ENCODE data around the gene B4GALT1.

The B4GALT1 gene

GRCh38 chr9:33153666-33154065, 13.5 kb downstream of the B4GALT1 start:
- peak overlapping the region; percentile 5 for H3K27ac ChIP-seq (ENCODE audit: low read depth, low read length)
- no peaks in the 10 kb centered on the region for H3K36me3 ChIP-seq (ENCODE audit: control insufficient read depth in 5 of 5, insufficient read depth in 5 of 5, low read length in 5 of 5)
- H3K9me3 ChIP-seq (ENCODE audit: control insufficient read depth in 5 of 5, low read length in 5 of 5): peaks cover 0 to 2% (median 0%) of the 10 kb centered on the region in 5 donors
- H3K4me1 ChIP-seq (ENCODE audit: control insufficient read depth in 5 of 5, insufficient read depth in 5 of 5, low read length in 5 of 5): peaks cover 23 to 73% (median 60%) of the 10 kb centered on the region in 5 donors
- H3K4me3 ChIP-seq (ENCODE audit: low read depth in 1 of 5, low read length in 5 of 5): no peak overlapping the region
- no peak overlapping the region for H3K9ac ChIP-seq (ENCODE audit: low read length in 5 of 5)
- no peaks in the 10 kb centered on the region for H3K27me3 ChIP-seq (ENCODE audit: control insufficient read depth in 5 of 5, insufficient read depth in 4 of 5, low read length in 5 of 5)

DNA sequence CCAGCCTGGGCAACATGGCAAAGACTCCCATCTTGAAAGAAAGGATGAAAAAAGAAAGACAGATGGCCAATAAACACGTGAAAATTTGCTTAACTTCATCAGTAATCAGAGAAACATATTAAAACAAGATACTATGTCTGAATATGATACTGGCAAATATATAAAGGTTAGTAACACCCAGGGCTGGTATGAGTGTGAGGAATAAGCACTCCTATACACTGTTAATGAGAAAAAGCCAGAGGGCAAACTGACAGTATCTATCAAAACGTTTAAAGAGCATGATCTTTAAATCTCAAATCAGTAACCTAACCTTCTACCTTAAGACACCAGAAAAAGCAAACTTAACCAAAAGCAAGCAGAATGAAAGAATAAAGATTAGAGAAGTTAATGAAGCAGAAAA, 14.1 kb downstream of the B4GALT1 start:
- no peaks in the 10 kb centered on the region for H3K27me3 ChIP-seq (ENCODE audit: control insufficient read depth in 5 of 5, insufficient read depth in 4 of 5, low read length in 5 of 5)
- peaks cover 19 to 73% (median 60%) of the 10 kb centered on the region in 5 donors for H3K4me1 ChIP-seq (ENCODE audit: control insufficient read depth in 5 of 5, insufficient read depth in 5 of 5, low read length in 5 of 5)
- H3K36me3 ChIP-seq (ENCODE audit: control insufficient read depth in 5 of 5, insufficient read depth in 5 of 5, low read length in 5 of 5): no peaks in the 10 kb centered on the region
- H3K9ac ChIP-seq (ENCODE audit: low read length in 5 of 5): no peak overlapping the region
- no peak overlapping the region for H3K4me3 ChIP-seq (ENCODE audit: low read depth in 1 of 5, low read length in 5 of 5)
- H3K9me3 ChIP-seq (ENCODE audit: control insufficient read depth in 5 of 5, low read length in 5 of 5): peaks cover 0 to 2% (median 0%) of the 10 kb centered on the region in 5 donors
- H3K27ac ChIP-seq (ENCODE audit: low read depth, low read length): peak overlapping the region; percentile 5

- H3K27ac ChIP-seq (ENCODE audit: low read depth, low read length): peak overlapping the region; percentile 51
- H3K27me3 ChIP-seq (ENCODE audit: control insufficient read depth in 5 of 5, insufficient read depth in 4 of 5, low read length in 5 of 5): no peaks in the 10 kb centered on the region
- H3K9me3 ChIP-seq (ENCODE audit: control insufficient read depth in 5 of 5, low read length in 5 of 5): peaks cover 0 to 2% (median 0%) of the 10 kb centered on the region in 5 donors
- peak overlapping the region in 2 of 5 donors; percentile 52 to 57 for H3K9ac ChIP-seq (ENCODE audit: low read length in 5 of 5)
- no peaks in the 10 kb centered on the region for H3K36me3 ChIP-seq (ENCODE audit: control insufficient read depth in 5 of 5, insufficient read depth in 5 of 5, low read length in 5 of 5)
- peaks cover 11 to 68% (median 50%) of the 10 kb centered on the region in 5 donors for H3K4me1 ChIP-seq (ENCODE audit: control insufficient read depth in 5 of 5, insufficient read depth in 5 of 5, low read length in 5 of 5)
- no peak overlapping the region for H3K4me3 ChIP-seq (ENCODE audit: low read depth in 1 of 5, low read length in 5 of 5)
These were observed 15.5 kb downstream of the B4GALT1 start for GRCh38 chr9:33151601-33152000.

DNA sequence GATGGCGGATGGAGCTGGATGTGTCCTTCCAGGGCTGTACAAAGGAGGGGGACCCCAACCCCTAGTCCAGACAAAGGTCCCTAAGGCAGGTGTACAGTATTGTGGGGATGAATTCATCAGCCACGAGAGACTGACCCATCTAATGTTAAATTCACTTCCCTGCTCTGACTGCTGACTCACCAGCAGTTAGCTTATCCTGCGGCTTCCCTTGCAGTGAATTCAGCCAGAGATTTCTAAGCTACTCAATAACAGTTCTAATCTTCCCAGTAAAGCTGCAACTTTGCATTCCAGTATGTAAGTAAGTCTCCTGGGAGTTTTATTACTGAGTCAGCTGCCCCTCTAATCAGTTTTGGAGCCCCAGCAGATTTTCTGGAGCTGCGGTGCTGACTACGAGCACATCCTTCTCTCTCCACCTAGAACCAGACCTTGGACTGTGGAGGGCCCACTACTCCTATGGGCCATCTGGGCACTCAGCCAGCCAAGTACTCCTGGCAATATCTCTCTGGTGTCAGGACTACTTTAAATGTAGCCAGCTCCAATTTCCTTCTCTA, 16.1 kb downstream of the B4GALT1 start:
- Histone ChIP-seq H3K4me1 (ENCODE audit: control insufficient read depth in 5 of 5, insufficient read depth in 5 of 5, low read length in 5 of 5) (peaks cover 11 to 70% (median 49%) of the 10 kb centered on the region in 5 donors), H3K27ac (ENCODE audit: low read depth, low read length) (peak overlapping the region; percentile 51), H3K27me3 (ENCODE audit: control insufficient read depth in 5 of 5, insufficient read depth in 4 of 5, low read length in 5 of 5) (no peaks in the 10 kb centered on the region), H3K9ac (ENCODE audit: low read length in 5 of 5) (peak overlapping the region in 2 of 5 donors; percentile 52 to 57), H3K4me3 (ENCODE audit: low read depth in 1 of 5, low read length in 5 of 5) (peak overlapping the region in 1 of 5 donors; percentile 44), H3K9me3 (ENCODE audit: control insufficient read depth in 5 of 5, low read length in 5 of 5) (peaks cover 0 to 2% (median 0%) of the 10 kb centered on the region in 5 donors), H3K36me3 (ENCODE audit: control insufficient read depth in 5 of 5, insufficient read depth in 5 of 5, low read length in 5 of 5) (no peaks in the 10 kb centered on the region)

- H3K4me1 ChIP-seq (ENCODE audit: control insufficient read depth in 5 of 5, insufficient read depth in 5 of 5, low read length in 5 of 5): peaks cover 12 to 72% (median 58%) of the 10 kb centered on the region in 5 donors
- peaks cover 0 to 2% (median 0%) of the 10 kb centered on the region in 5 donors for H3K36me3 ChIP-seq (ENCODE audit: control insufficient read depth in 5 of 5, insufficient read depth in 5 of 5, low read length in 5 of 5)
- peak overlapping the region; percentile 12 for H3K27ac ChIP-seq (ENCODE audit: low read depth, low read length)
These were observed 18.6 kb downstream of the B4GALT1 start for GRCh38 chr9:33148367-33149014.

GRCh38 chr9:33147416-33148169, 19.5 kb downstream of the B4GALT1 start:
- no peak overlapping the region for H3K27ac ChIP-seq (ENCODE audit: low read depth, low read length)
- no peak overlapping the region for H3K9ac ChIP-seq (ENCODE audit: low read length in 5 of 5)
- peaks cover 16 to 75% (median 63%) of the 10 kb centered on the region in 5 donors for H3K4me1 ChIP-seq (ENCODE audit: control insufficient read depth in 5 of 5, insufficient read depth in 5 of 5, low read length in 5 of 5)
- H3K9me3 ChIP-seq (ENCODE audit: control insufficient read depth in 5 of 5, low read length in 5 of 5): no peaks in the 10 kb centered on the region
- no peak overlapping the region for H3K4me3 ChIP-seq (ENCODE audit: low read depth in 1 of 5, low read length in 5 of 5)
- peaks cover 0 to 2% (median 0%) of the 10 kb centered on the region in 5 donors for H3K36me3 ChIP-seq (ENCODE audit: control insufficient read depth in 5 of 5, insufficient read depth in 5 of 5, low read length in 5 of 5)
- no peaks in the 10 kb centered on the region for H3K27me3 ChIP-seq (ENCODE audit: control insufficient read depth in 5 of 5, insufficient read depth in 4 of 5, low read length in 5 of 5)

More at GRCh38 chr9:33148367-33149014, 18.6 kb downstream of the B4GALT1 start:
- Histone ChIP-seq H3K27me3 (ENCODE audit: control insufficient read depth in 5 of 5, insufficient read depth in 4 of 5, low read length in 5 of 5) (no peaks in the 10 kb centered on the region), H3K4me3 (ENCODE audit: low read depth in 1 of 5, low read length in 5 of 5) (no peak overlapping the region), H3K9me3 (ENCODE audit: control insufficient read depth in 5 of 5, low read length in 5 of 5) (no peaks in the 10 kb centered on the region), H3K9ac (ENCODE audit: low read length in 5 of 5) (no peak overlapping the region)

- Histone ChIP-seq H3K4me1 (ENCODE audit: control insufficient read depth in 5 of 5, insufficient read depth in 5 of 5, low read length in 5 of 5) (peaks cover 16 to 79% (median 67%) of the 10 kb centered on the region in 5 donors), H3K9ac (ENCODE audit: low read length in 5 of 5) (no peak overlapping the region), H3K9me3 (ENCODE audit: control insufficient read depth in 5 of 5, low read length in 5 of 5) (no peaks in the 10 kb centered on the region), H3K36me3 (ENCODE audit: control insufficient read depth in 5 of 5, insufficient read depth in 5 of 5, low read length in 5 of 5) (peaks cover 0 to 2% (median 0%) of the 10 kb centered on the region in 5 donors), H3K27me3 (ENCODE audit: control insufficient read depth in 5 of 5, insufficient read depth in 4 of 5, low read length in 5 of 5) (no peaks in the 10 kb centered on the region), H3K27ac (ENCODE audit: low read depth, low read length) (no peak overlapping the region), H3K4me3 (ENCODE audit: low read depth in 1 of 5, low read length in 5 of 5) (no peak overlapping the region)
These were observed 20.8 kb downstream of the B4GALT1 start for GRCh38 chr9:33146298-33146697.

- peaks cover 0 to 2% (median 0%) of the 10 kb centered on the region in 5 donors for H3K36me3 ChIP-seq (ENCODE audit: control insufficient read depth in 5 of 5, insufficient read depth in 5 of 5, low read length in 5 of 5)
- no peaks in the 10 kb centered on the region for H3K9me3 ChIP-seq (ENCODE audit: control insufficient read depth in 5 of 5, low read length in 5 of 5)
- H3K4me3 ChIP-seq (ENCODE audit: low read depth in 1 of 5, low read length in 5 of 5): no peak overlapping the region
- no peaks in the 10 kb centered on the region for H3K27me3 ChIP-seq (ENCODE audit: control insufficient read depth in 5 of 5, insufficient read depth in 4 of 5, low read length in 5 of 5)
- H3K4me1 ChIP-seq (ENCODE audit: control insufficient read depth in 5 of 5, insufficient read depth in 5 of 5, low read length in 5 of 5): peaks cover 23 to 85% (median 74%) of the 10 kb centered on the region in 5 donors
- no peak overlapping the region for H3K27ac ChIP-seq (ENCODE audit: low read depth, low read length)
- H3K9ac ChIP-seq (ENCODE audit: low read length in 5 of 5): no peak overlapping the region
These were observed 22.6 kb downstream of the B4GALT1 start for GRCh38 chr9:33144551-33144950.

- H3K4me1 ChIP-seq (ENCODE audit: control insufficient read depth in 5 of 5, insufficient read depth in 5 of 5, low read length in 5 of 5): peaks cover 28 to 90% (median 79%) of the 10 kb centered on the region in 5 donors
These were observed 23.9 kb downstream of the B4GALT1 start for GRCh38 chr9:33143241-33143661.

More at GRCh38 chr9:33143241-33143661, 23.9 kb downstream of the B4GALT1 start:
- H3K27me3 ChIP-seq (ENCODE audit: control insufficient read depth in 5 of 5, insufficient read depth in 4 of 5, low read length in 5 of 5): no peaks in the 10 kb centered on the region
- H3K36me3 ChIP-seq (ENCODE audit: control insufficient read depth in 5 of 5, insufficient read depth in 5 of 5, low read length in 5 of 5): peaks cover 0 to 2% (median 0%) of the 10 kb centered on the region in 5 donors
- H3K27ac ChIP-seq (ENCODE audit: low read depth, low read length): no peak overlapping the region
- H3K4me3 ChIP-seq (ENCODE audit: low read depth in 1 of 5, low read length in 5 of 5): no peak overlapping the region
- H3K9me3 ChIP-seq (ENCODE audit: control insufficient read depth in 5 of 5, low read length in 5 of 5): no peaks in the 10 kb centered on the region
- H3K9ac ChIP-seq (ENCODE audit: low read length in 5 of 5): no peak overlapping the region
